ENCODE results near the gene CNTROB.

The CNTROB gene

DNA sequence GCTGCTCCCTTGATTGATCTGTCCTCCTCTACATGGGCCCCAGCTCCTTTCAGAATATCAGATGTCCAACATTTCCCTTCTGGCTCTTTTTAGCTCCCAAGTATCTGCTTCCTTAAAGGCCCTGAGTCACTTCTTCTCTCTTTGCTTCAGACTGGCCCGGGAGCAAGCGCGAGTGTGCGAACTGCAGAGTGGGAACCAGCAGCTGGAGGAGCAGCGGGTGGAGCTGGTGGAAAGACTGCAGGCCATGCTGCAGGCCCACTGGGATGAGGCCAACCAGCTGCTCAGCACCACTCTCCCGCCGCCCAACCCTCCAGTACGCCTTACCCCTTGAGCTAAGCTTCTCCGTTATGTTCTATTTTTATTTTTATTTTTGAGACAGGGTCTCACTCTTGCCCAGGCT, 12.3 kb downstream of the CNTROB start:
- Histone ChIP-seq H3K36me3 (ENCODE audit: control insufficient read depth in 2 of 2, insufficient read depth in 1 of 2, low read length in 2 of 2) (peaks cover 87 to 92% of the 10 kb centered on the region in 2 experiments), H3K9me3 (ENCODE audit: control insufficient read depth, insufficient read depth, low read depth, low read length) (no peaks in the 10 kb centered on the region), H3K4me3 (ENCODE audit: low read depth, low read length) (no peak overlapping the region), H3K27ac (ENCODE audit: extremely low read depth, low read depth, low read length) (no peak overlapping the region), H3K4me1 (ENCODE audit: control insufficient read depth, insufficient read depth, low read length) (no peaks in the 10 kb centered on the region)
- CTCF ChIA-PET = interaction anchor here (1.2 to 1.9 kb wide), 4 partner anchors 45 to 113 kb away, joined by 3 to 9 read pairs (median 4); no protein-coding TSS in a partner anchor
- POLR2A ChIA-PET = interaction anchor here (2.0 to 3.1 kb wide), 2 partner anchors 12 to 29 kb away, joined by 4 to 22 read pairs; partner anchors contain the start of genes CNTROB, RNF227 and TRAPPC1
- no peak for TF ChIP-seq ZNF292 (tag by site-specific recombination; IDR thresholded peaks at IDR 0.05; ENCODE audit: borderline replicate concordance, low read depth)
- no peak for TF ChIP-seq REPIN1 (tag by site-specific recombination; IDR thresholded peaks at IDR 0.05; ENCODE audit: low read depth)
- TF ChIP-seq, protein P1, sequence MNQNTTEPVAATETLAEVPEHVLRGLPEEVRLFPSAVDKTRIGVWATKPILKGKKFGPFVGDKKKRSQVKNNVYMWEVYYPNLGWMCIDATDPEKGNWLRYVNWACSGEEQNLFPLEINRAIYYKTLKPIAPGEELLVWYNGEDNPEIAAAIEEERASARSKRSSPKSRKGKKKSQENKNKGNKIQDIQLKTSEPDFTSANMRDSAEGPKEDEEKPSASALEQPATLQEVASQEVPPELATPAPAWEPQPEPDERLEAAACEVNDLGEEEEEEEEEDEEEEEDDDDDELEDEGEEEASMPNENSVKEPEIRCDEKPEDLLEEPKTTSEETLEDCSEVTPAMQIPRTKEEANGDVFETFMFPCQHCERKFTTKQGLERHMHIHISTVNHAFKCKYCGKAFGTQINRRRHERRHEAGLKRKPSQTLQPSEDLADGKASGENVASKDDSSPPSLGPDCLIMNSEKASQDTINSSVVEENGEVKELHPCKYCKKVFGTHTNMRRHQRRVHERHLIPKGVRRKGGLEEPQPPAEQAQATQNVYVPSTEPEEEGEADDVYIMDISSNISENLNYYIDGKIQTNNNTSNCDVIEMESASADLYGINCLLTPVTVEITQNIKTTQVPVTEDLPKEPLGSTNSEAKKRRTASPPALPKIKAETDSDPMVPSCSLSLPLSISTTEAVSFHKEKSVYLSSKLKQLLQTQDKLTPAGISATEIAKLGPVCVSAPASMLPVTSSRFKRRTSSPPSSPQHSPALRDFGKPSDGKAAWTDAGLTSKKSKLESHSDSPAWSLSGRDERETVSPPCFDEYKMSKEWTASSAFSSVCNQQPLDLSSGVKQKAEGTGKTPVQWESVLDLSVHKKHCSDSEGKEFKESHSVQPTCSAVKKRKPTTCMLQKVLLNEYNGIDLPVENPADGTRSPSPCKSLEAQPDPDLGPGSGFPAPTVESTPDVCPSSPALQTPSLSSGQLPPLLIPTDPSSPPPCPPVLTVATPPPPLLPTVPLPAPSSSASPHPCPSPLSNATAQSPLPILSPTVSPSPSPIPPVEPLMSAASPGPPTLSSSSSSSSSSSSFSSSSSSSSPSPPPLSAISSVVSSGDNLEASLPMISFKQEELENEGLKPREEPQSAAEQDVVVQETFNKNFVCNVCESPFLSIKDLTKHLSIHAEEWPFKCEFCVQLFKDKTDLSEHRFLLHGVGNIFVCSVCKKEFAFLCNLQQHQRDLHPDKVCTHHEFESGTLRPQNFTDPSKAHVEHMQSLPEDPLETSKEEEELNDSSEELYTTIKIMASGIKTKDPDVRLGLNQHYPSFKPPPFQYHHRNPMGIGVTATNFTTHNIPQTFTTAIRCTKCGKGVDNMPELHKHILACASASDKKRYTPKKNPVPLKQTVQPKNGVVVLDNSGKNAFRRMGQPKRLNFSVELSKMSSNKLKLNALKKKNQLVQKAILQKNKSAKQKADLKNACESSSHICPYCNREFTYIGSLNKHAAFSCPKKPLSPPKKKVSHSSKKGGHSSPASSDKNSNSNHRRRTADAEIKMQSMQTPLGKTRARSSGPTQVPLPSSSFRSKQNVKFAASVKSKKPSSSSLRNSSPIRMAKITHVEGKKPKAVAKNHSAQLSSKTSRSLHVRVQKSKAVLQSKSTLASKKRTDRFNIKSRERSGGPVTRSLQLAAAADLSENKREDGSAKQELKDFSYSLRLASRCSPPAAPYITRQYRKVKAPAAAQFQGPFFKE (tag by site-specific recombination; IDR thresholded peaks at IDR 0.05; ENCODE audit: borderline replicate concordance) = no peak
- TF ChIP-seq, protein P2, sequence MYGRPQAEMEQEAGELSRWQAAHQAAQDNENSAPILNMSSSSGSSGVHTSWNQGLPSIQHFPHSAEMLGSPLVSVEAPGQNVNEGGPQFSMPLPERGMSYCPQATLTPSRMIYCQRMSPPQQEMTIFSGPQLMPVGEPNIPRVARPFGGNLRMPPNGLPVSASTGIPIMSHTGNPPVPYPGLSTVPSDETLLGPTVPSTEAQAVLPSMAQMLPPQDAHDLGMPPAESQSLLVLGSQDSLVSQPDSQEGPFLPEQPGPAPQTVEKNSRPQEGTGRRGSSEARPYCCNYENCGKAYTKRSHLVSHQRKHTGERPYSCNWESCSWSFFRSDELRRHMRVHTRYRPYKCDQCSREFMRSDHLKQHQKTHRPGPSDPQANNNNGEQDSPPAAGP (tag by site-specific recombination; IDR thresholded peaks at IDR 0.05) = no peak
- no peak for TF ChIP-seq ZNF48 (tag by site-specific recombination; IDR thresholded peaks at IDR 0.05)
- TF ChIP-seq WT1 (tag by site-specific recombination; IDR thresholded peaks at IDR 0.05) = no peak
- TF ChIP-seq, protein P3, sequence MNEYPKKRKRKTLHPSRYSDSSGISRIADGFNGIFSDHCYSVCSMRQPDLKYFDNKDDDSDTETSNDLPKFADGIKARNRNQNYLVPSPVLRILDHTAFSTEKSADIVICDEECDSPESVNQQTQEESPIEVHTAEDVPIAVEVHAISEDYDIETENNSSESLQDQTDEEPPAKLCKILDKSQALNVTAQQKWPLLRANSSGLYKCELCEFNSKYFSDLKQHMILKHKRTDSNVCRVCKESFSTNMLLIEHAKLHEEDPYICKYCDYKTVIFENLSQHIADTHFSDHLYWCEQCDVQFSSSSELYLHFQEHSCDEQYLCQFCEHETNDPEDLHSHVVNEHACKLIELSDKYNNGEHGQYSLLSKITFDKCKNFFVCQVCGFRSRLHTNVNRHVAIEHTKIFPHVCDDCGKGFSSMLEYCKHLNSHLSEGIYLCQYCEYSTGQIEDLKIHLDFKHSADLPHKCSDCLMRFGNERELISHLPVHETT (tag by site-specific recombination; IDR thresholded peaks at IDR 0.05) = no peak
- no peak for TF ChIP-seq ZNF146 (tag by site-specific recombination; IDR thresholded peaks at IDR 0.05)
- no peak for TF ChIP-seq ZXDB (tag by site-specific recombination; IDR thresholded peaks at IDR 0.05)
- no peak for TF ChIP-seq ZNF792 (tag by site-specific recombination; IDR thresholded peaks at IDR 0.05)
- no peak for TF ChIP-seq ZNF341 (tag by site-specific recombination; IDR thresholded peaks at IDR 0.05; ENCODE audit: low read depth)
- TF ChIP-seq, protein P4, sequence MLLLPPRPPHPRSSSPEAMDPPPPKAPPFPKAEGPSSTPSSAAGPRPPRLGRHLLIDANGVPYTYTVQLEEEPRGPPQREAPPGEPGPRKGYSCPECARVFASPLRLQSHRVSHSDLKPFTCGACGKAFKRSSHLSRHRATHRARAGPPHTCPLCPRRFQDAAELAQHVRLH (tag by site-specific recombination; IDR thresholded peaks at IDR 0.05) = no peak
- no peak for TF ChIP-seq TCF7L2 (IDR thresholded peaks at IDR 0.05; ENCODE audit: borderline replicate concordance, low read depth, low read length)
- no peak for TF ChIP-seq ZNF623 (tag by site-specific recombination; IDR thresholded peaks at IDR 0.05)
- no peak for TF ChIP-seq ZNF701 (tag by site-specific recombination; IDR thresholded peaks at IDR 0.05)
- no peak for TF ChIP-seq ZNF561 (tag by site-specific recombination; IDR thresholded peaks at IDR 0.05; ENCODE audit: borderline replicate concordance)
- TF ChIP-seq ZNF280C (tag by site-specific recombination; IDR thresholded peaks at IDR 0.05) = no peak

All from HEK293 (cell line).